BLaER1 (cell line): ENCODE results near the gene SHB.

Source experiments
- H3K27ac ChIP-seq: shearing (Covaris generic); formaldehyde crosslinking; 2 replicates; pipeline ENCODE4 v1.8.1; 2022
- H3K27me3 ChIP-seq: shearing (Covaris generic); formaldehyde crosslinking; 2 replicates; pipeline ENCODE4 v1.8.1; 2022
- H3K36me3 ChIP-seq: shearing (Covaris generic); formaldehyde crosslinking; 2 replicates; pipeline ENCODE4 v1.8.1; 2022
- H3K4me1 ChIP-seq: shearing (Covaris generic); formaldehyde crosslinking; 2 replicates; pipeline ENCODE4 v1.8.1; 2022
- H3K4me2 ChIP-seq: shearing (Covaris generic); formaldehyde crosslinking; 2 replicates; pipeline ENCODE4 v1.8.1; 2022
- H3K4me3 ChIP-seq: shearing (Covaris generic); formaldehyde crosslinking; 2 replicates; pipeline ENCODE4 v1.8.1; 2022
- H3K9ac ChIP-seq: shearing (Covaris generic); formaldehyde crosslinking; 2 replicates; pipeline ENCODE4 v1.8.1; 2022
- H3K9me3 ChIP-seq: shearing (Covaris generic); formaldehyde crosslinking; 2 replicates; pipeline ENCODE4 v1.8.1; 2022
- H4K20me1 ChIP-seq: shearing (Covaris generic); formaldehyde crosslinking; 2 replicates; pipeline ENCODE4 v1.8.1; 2022
- Cebpa-rat ChIP-seq: shearing (Covaris generic); IDR thresholded peaks from 2 replicates; pipeline ENCODE4 v1.8.1; 2022

SHB gene

GRCh38 chr9:37947977-37948376 is 121.0 kb downstream of the SHB start:
- no peaks in the 10 kb centered on the region; the same call in 1 of the 2 replicates for H3K27me3 ChIP-seq
- H3K36me3 ChIP-seq, result no peaks in the 10 kb centered on the region
- H3K9ac ChIP-seq, result no peak overlapping the region
- H3K27ac ChIP-seq, result no peak overlapping the region
- peaks cover 83% of the 10 kb centered on the region for H3K4me1 ChIP-seq
- H4K20me1 ChIP-seq, result no peaks in the 10 kb centered on the region
- no peak for TF ChIP-seq Cebpa-rat
- H3K9me3 ChIP-seq, result no peaks in the 10 kb centered on the region
- H3K4me3 ChIP-seq, result 0 out of 2 replicates have a peak overlapping the region, but pooled peaks have one; percentile 20
- H3K4me2 ChIP-seq, result peak overlapping the region; percentile 80

GRCh38 chr9:37947471-37947870 is 121.6 kb downstream of the SHB start:
- no peaks in the 10 kb centered on the region; the same call in 1 of the 2 replicates for H3K27me3 ChIP-seq
- no peak overlapping the region for H3K27ac ChIP-seq
- H3K36me3 ChIP-seq, result no peaks in the 10 kb centered on the region
- no peak for TF ChIP-seq Cebpa-rat
- H3K9ac ChIP-seq, result no peak overlapping the region; the same call in 1 of the 2 replicates
- H4K20me1 ChIP-seq, result no peaks in the 10 kb centered on the region
- no peak overlapping the region for H3K4me3 ChIP-seq
- peaks cover 78% of the 10 kb centered on the region for H3K4me1 ChIP-seq
- no peaks in the 10 kb centered on the region for H3K9me3 ChIP-seq
- H3K4me2 ChIP-seq, result peak overlapping the region; percentile 80

- Histone ChIP-seq H3K9me3 (no peaks in the 10 kb centered on the region), H3K27ac (peak overlapping the region; percentile 35; the same call in 1 of the 2 replicates), H4K20me1 (no peaks in the 10 kb centered on the region), H3K4me3 (no peak overlapping the region), H3K4me2 (peak overlapping the region; percentile 80), H3K4me1 (peaks cover 75% of the 10 kb centered on the region), H3K9ac (no peak overlapping the region; the same call in 1 of the 2 replicates), H3K27me3 (no peaks in the 10 kb centered on the region; the same call in 1 of the 2 replicates), H3K36me3 (no peaks in the 10 kb centered on the region)
- no peak for TF ChIP-seq Cebpa-rat
Measured at GRCh38 chr9:37946971-37947370, 122.1 kb downstream of the SHB start.

GRCh38 chr9:37946041-37946440 is 123.0 kb downstream of the SHB start:
- H3K4me1 ChIP-seq, result peaks cover 65% of the 10 kb centered on the region
- TF ChIP-seq Cebpa-rat, result no peak
- peak overlapping the region; percentile 3; the same call in 1 of the 2 replicates for H3K27ac ChIP-seq
- no peaks in the 10 kb centered on the region; the same call in 1 of the 2 replicates for H3K27me3 ChIP-seq
- peak overlapping the region; percentile 80 for H3K4me2 ChIP-seq
- no peaks in the 10 kb centered on the region for H3K36me3 ChIP-seq
- no peak overlapping the region for H3K9ac ChIP-seq
- no peaks in the 10 kb centered on the region for H4K20me1 ChIP-seq
- no peaks in the 10 kb centered on the region for H3K9me3 ChIP-seq
- H3K4me3 ChIP-seq, result no peak overlapping the region

GRCh38 chr9:37944671-37945481 is 124.2 kb downstream of the SHB start:
- H3K4me1 ChIP-seq, result peaks cover 54% of the 10 kb centered on the region
- no peaks in the 10 kb centered on the region for H3K36me3 ChIP-seq
- H3K4me2 ChIP-seq, result peak overlapping the region; percentile 80; the same call in 1 of the 2 replicates

GRCh38 chr9:37944266-37944650 is 124.8 kb downstream of the SHB start:
- Histone ChIP-seq H4K20me1 (no peaks in the 10 kb centered on the region), H3K36me3 (no peaks in the 10 kb centered on the region), H3K27me3 (no peaks in the 10 kb centered on the region), H3K4me3 (no peak overlapping the region), H3K27ac (peak overlapping the region; percentile 15; the same call in 1 of the 2 replicates), H3K4me1 (peaks cover 48% of the 10 kb centered on the region), H3K9ac (no peak overlapping the region), H3K9me3 (no peaks in the 10 kb centered on the region), H3K4me2 (no peak overlapping the region)
- TF ChIP-seq Cebpa-rat, result no peak

More at GRCh38 chr9:37944671-37945481, 124.2 kb downstream of the SHB start:
- Histone ChIP-seq H3K4me3 (no peak overlapping the region), H3K27ac (no peak overlapping the region), H3K9ac (no peak overlapping the region), H3K9me3 (no peaks in the 10 kb centered on the region), H4K20me1 (no peaks in the 10 kb centered on the region), H3K27me3 (no peaks in the 10 kb centered on the region)
- no peak for TF ChIP-seq Cebpa-rat

GRCh38 chr9:37943345-37944265 is 125.4 kb downstream of the SHB start:
- no peaks in the 10 kb centered on the region for H3K27me3 ChIP-seq
- no peak for TF ChIP-seq Cebpa-rat
- no peaks in the 10 kb centered on the region for H3K36me3 ChIP-seq
- no peak overlapping the region for H3K9ac ChIP-seq
- no peak overlapping the region for H3K4me2 ChIP-seq
- peaks cover 41% of the 10 kb centered on the region for H3K4me1 ChIP-seq
- no peak overlapping the region for H3K4me3 ChIP-seq
- H3K9me3 ChIP-seq, result no peaks in the 10 kb centered on the region
- H3K27ac ChIP-seq, result peak overlapping the region; percentile 15; the same call in 1 of the 2 replicates
- no peaks in the 10 kb centered on the region for H4K20me1 ChIP-seq

GRCh38 chr9:37942621-37943344 is 126.2 kb downstream of the SHB start:
- H3K4me1 ChIP-seq, result peaks cover 33% of the 10 kb centered on the region
- no peak overlapping the region for H3K4me2 ChIP-seq
- no peak overlapping the region for H3K27ac ChIP-seq
- no peaks in the 10 kb centered on the region for H3K27me3 ChIP-seq
- no peaks in the 10 kb centered on the region for H3K36me3 ChIP-seq
- H3K4me3 ChIP-seq, result no peak overlapping the region
- no peaks in the 10 kb centered on the region for H4K20me1 ChIP-seq
- H3K9ac ChIP-seq, result no peak overlapping the region
- H3K9me3 ChIP-seq, result no peaks in the 10 kb centered on the region
- TF ChIP-seq Cebpa-rat, result no peak

- peaks cover 18% of the 10 kb centered on the region for H3K4me1 ChIP-seq
- no peaks in the 10 kb centered on the region for H4K20me1 ChIP-seq
- TF ChIP-seq Cebpa-rat, result no peak
- no peak overlapping the region for H3K27ac ChIP-seq
- no peaks in the 10 kb centered on the region for H3K9me3 ChIP-seq
- H3K4me3 ChIP-seq, result no peak overlapping the region
- no peak overlapping the region for H3K4me2 ChIP-seq
- H3K36me3 ChIP-seq, result no peaks in the 10 kb centered on the region
- no peak overlapping the region for H3K9ac ChIP-seq
- no peaks in the 10 kb centered on the region for H3K27me3 ChIP-seq
Measured at GRCh38 chr9:37941253-37941652, 127.8 kb downstream of the SHB start.
